Measurements from ENCODE around the gene USF2. TPM values are rescaled to one million over a fixed set of nuclear protein-coding genes. Genes with fewer than 3 reads are reported as not detected.

Gene USF2
- total and polyA plus RNA-seq, 2 donors (not counting 1 experiment from before 2014, with no cell fraction given) = 318 to 377 TPM

GRCh38 chr19:35299523-35300338 lies 31.0 kb downstream of the USF2 start:
- Histone ChIP-seq H3K79me2 (ENCODE audit: control insufficient read depth, insufficient read depth, low read length) (peaks cover 20% of the 10 kb centered on the region), H2AFZ (ENCODE audit: insufficient read depth, low read depth, low read length, poor library complexity, severe bottlenecking) (no peak overlapping the region), H3K9ac (ENCODE audit: low read length) (no peak overlapping the region)

GRCh38 chr19:35300339-35300649 lies 31.5 kb downstream of the USF2 start:
- WGBS (ENCODE audit: insufficient coverage) = 86% methylated on average over 9 of the region's 10 CpGs
- Histone ChIP-seq H3K27ac (ENCODE audit: low read length in 2 of 2) (no peak overlapping the region), H3K9me3 (ENCODE audit: control extremely low read depth in 1 of 3, control insufficient read depth in 2 of 3, insufficient read depth in 1 of 3, low read length in 2 of 3) (peaks cover 0 to 5% (median 0%) of the 10 kb centered on the region in 3 donors), H2AFZ (ENCODE audit: insufficient read depth, low read depth, low read length, poor library complexity, severe bottlenecking) (no peak overlapping the region), H3K4me1 (ENCODE audit: control insufficient read depth in 2 of 2, insufficient read depth in 2 of 2, low read length in 2 of 2) (peaks cover 22 to 35% of the 10 kb centered on the region in 2 donors), H3K4me3 (ENCODE audit: control extremely low read depth in 1 of 5, extremely low read depth in 1 of 5, insufficient read depth in 1 of 5, low read depth in 2 of 5, low read length in 4 of 5) (no peak overlapping the region), H3K36me3 (replicated peaks in 1 of 2; ENCODE audit: control extremely low read depth in 1 of 2, control insufficient read depth in 1 of 2, extremely low read depth in 1 of 2, insufficient read depth in 2 of 2, low read length in 1 of 2) (no peaks in the 10 kb centered on the region), H3K4me2 (replicated peaks; ENCODE audit: low read depth, low read length, poor library complexity, severe bottlenecking) (no peak overlapping the region), H3K27me3 (replicated peaks in 1 of 4; ENCODE audit: control extremely low read depth in 1 of 4, control insufficient read depth in 3 of 4, insufficient read depth in 4 of 4, low read length in 3 of 4) (no peaks in the 10 kb centered on the region), H3K9ac (ENCODE audit: low read length) (no peak overlapping the region), H4K20me1 (ENCODE audit: control insufficient read depth, insufficient read depth, low read length, poor library complexity, severe bottlenecking) (no peaks in the 10 kb centered on the region), H3K79me2 (ENCODE audit: control insufficient read depth, insufficient read depth, low read length) (peaks cover 20% of the 10 kb centered on the region)
- Mint-ChIP-seq H3K9me3 (ENCODE audit: insufficient read depth) (no peaks in the 10 kb centered on the region), H3K27me3 (no peaks in the 10 kb centered on the region), H3K27ac (no peak overlapping the region), H3K4me3 (no peak overlapping the region), H3K4me1 (peaks cover 9% of the 10 kb centered on the region)
- ChIA-PET CTCF (no interaction called here), POLR2A (no interaction called here)
- ATAC-seq (ENCODE audit: low read depth) (no peak), DNase-seq (no peak)
- intact Hi-C loops (cut with micrococcal nuclease) = no loop called here
- TF ChIP-seq EZH2 (IDR thresholded peaks at IDR 0.05; ENCODE audit: borderline replicate concordance, insufficient read depth, low read depth, low read length, poor library complexity, severe bottlenecking) = no peak
- no peak for TF ChIP-seq CTCF (IDR thresholded peaks at IDR 0.05)

More at GRCh38 chr19:35299523-35300338, 31.0 kb downstream of the USF2 start:
- H4K20me1 ChIP-seq (ENCODE audit: control insufficient read depth, insufficient read depth, low read length, poor library complexity, severe bottlenecking) = no peaks in the 10 kb centered on the region
- no peak for TF ChIP-seq EZH2 (IDR thresholded peaks at IDR 0.05; ENCODE audit: borderline replicate concordance, insufficient read depth, low read depth, low read length, poor library complexity, severe bottlenecking)
- no peak overlapping the region for H3K4me2 ChIP-seq (replicated peaks; ENCODE audit: low read depth, low read length, poor library complexity, severe bottlenecking)
- DNase-seq (no peak), ATAC-seq (ENCODE audit: low read depth) (no peak)
- Mint-ChIP-seq H3K4me3 (no peak overlapping the region), H3K4me1 (peaks cover 6% of the 10 kb centered on the region), H3K27me3 (no peaks in the 10 kb centered on the region), H3K27ac (no peak overlapping the region), H3K9me3 (ENCODE audit: insufficient read depth) (no peaks in the 10 kb centered on the region)
- POLR2A ChIA-PET = no interaction called here
- peaks cover 0 to 7% (median 0%) of the 10 kb centered on the region in 3 donors for H3K9me3 ChIP-seq (ENCODE audit: control extremely low read depth in 1 of 3, control insufficient read depth in 2 of 3, insufficient read depth in 1 of 3, low read length in 2 of 3)
- WGBS (ENCODE audit: insufficient coverage) = 92% methylated on average over 27 of the region's 55 CpGs
- CTCF ChIA-PET = no interaction called here
- no peaks in the 10 kb centered on the region for H3K36me3 ChIP-seq (replicated peaks in 1 of 2; ENCODE audit: control extremely low read depth in 1 of 2, control insufficient read depth in 1 of 2, extremely low read depth in 1 of 2, insufficient read depth in 2 of 2, low read length in 1 of 2)
- intact Hi-C loops (cut with micrococcal nuclease) = loop anchor here (5.0 kb wide), 1 partner anchor 33 kb away; no protein-coding TSS in a partner anchor
- no peak overlapping the region for H3K27ac ChIP-seq (ENCODE audit: low read length in 2 of 2)
- H3K4me3 ChIP-seq (ENCODE audit: control extremely low read depth in 1 of 5, extremely low read depth in 1 of 5, insufficient read depth in 1 of 5, low read depth in 2 of 5, low read length in 4 of 5) = no peak overlapping the region
- peaks cover 27 to 39% of the 10 kb centered on the region in 2 donors for H3K4me1 ChIP-seq (ENCODE audit: control insufficient read depth in 2 of 2, insufficient read depth in 2 of 2, low read length in 2 of 2)
- H3K27me3 ChIP-seq (replicated peaks in 1 of 4; ENCODE audit: control extremely low read depth in 1 of 4, control insufficient read depth in 3 of 4, insufficient read depth in 4 of 4, low read length in 3 of 4) = no peaks in the 10 kb centered on the region

All from B cell (primary cell).